Stimulated activated naive CD8-positive, alpha-beta T cell treated with anti-CD3 and anti-CD28 coated beads, Interleukin-15, amount 100 ng/mL, for 72 hours (primary cell): ENCODE results near the gene TRABD2B.

Source experiments
- ATAC-seq: fragments of 150-1000 bp; cut with Tn5 transposase; 2 replicates; pipeline ENCODE4 v1.10.0; 2021; ENCODE audit warnings: mild to moderate bottlenecking, moderate library complexity
- DNase-seq, 2 donors: peaks; one replicate each; pipeline ENCODE4 v3.0.0; 2021 to 2022
- H3K27ac Mint-ChIP-seq, 2 donors: one replicate each; pipeline ENCODE4 v1.8.0; 2022; ENCODE audit warnings: mild to moderate bottlenecking in 2 of 2, mixed read lengths in 2 of 2, moderate library complexity in 2 of 2
- H3K27me3 Mint-ChIP-seq: one replicate; pipeline ENCODE4 v1.8.0; 2022; ENCODE audit warnings: mixed read lengths
- H3K4me1 Mint-ChIP-seq: one replicate; pipeline ENCODE4 v1.8.0; 2022; ENCODE audit warnings: mild to moderate bottlenecking, mixed read lengths
- H3K4me3 Mint-ChIP-seq, 2 donors: one replicate each; pipeline ENCODE4 v1.8.0; 2022; ENCODE audit warnings: mild to moderate bottlenecking in 2 of 2, mixed read lengths in 2 of 2, moderate library complexity in 1 of 2
- H3K9me3 Mint-ChIP-seq, 2 donors: one replicate each; pipeline ENCODE4 v1.8.0; 2022; ENCODE audit warnings: mixed read lengths in 2 of 2

Gene TRABD2B

DNA sequence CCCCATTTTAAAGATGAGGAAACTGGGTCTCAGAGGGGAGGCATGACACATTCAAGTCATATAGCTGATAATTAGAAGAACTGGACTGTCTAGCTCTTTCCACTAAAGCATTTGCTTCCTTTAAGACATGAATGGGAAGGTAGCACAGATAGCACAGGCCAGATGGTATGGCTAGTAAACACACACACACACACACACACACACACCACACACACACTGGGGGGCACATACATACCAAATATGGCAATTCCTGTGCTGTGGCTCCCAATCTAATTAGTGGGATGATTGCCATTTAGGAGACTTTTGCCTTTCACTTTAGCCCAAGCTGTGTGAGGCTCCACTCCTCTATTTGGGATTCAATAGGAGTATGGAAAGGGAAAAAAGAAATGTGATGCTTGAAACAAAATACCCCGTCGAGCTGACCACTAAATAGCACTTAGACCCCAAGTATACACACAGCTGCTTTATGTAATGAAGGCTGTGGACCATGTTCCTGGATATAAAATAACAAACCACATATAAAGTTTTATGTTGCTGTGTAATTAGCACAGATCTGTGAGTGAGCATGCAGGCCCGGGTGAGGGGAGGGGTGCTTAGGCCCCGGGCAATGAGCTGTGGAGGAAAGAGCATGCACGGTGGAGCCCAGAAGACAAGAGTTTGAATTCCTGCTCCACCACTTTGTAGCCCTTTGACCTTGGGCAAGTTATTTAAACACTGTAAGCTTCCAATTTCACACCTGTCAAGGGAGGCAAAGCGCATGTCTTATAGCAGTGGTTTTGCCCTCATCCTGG, 6.8 kb upstream of the TRABD2B start:
- DNase-seq (no peak), ATAC-seq (no peak)
- Mint-ChIP-seq H3K9me3 (no peaks in the 10 kb centered on the region), H3K4me3 (no peak overlapping the region), H3K27me3 (peaks cover 11% of the 10 kb centered on the region), H3K27ac (no peak overlapping the region), H3K4me1 (no peaks in the 10 kb centered on the region)

DNA sequence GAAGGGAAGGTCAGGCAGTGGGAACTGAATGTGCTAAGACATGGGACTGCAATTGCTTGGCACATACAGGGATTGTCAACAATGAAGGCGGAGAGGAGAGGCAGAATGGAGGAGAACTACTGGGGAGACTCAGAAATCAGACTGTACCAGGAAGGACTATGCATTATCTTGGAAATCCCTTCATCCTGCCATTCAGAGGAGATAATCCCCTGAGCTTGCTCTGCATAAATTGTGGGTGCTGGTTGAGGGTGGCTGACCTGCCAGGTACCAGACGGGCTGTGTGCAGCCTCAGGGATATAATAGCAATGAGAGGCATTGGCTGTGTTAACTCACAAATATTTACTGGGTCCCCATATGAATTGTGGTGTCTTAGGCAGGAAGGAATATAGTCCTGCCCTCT, 5.0 kb upstream of the TRABD2B start:
- no peaks in the 10 kb centered on the region for H3K9me3 Mint-ChIP-seq
- peaks cover 27% of the 10 kb centered on the region for H3K27me3 Mint-ChIP-seq
- DNase-seq = no peak
- ATAC-seq = no peak
- H3K27ac Mint-ChIP-seq = no peak overlapping the region
- H3K4me1 Mint-ChIP-seq = peaks cover 6% of the 10 kb centered on the region
- H3K4me3 Mint-ChIP-seq = no peak overlapping the region

DNA sequence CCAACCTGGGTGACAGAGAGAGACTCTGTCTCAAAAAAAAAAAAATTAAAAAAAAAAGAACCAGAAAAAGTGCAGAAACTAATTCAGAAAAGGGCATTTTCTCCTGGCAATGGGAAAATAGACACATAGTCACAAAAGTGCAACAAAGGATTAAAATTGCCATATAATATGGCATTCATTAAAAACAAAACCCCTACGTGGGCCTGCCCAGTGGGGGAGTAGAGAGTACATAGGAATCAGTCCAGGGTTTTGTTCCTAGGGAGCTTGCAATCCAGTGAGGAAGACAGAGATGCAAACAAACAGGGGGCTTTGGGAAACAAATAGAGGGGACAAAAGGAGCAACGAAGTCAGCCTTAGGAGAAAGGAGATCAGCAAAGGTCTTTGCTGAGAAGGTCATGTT, 4.5 kb upstream of the TRABD2B start:
- Mint-ChIP-seq H3K27me3 (peaks cover 28% of the 10 kb centered on the region), H3K4me1 (peaks cover 6% of the 10 kb centered on the region), H3K9me3 (no peaks in the 10 kb centered on the region), H3K27ac (no peak overlapping the region), H3K4me3 (no peak overlapping the region)
- DNase-seq (no peak), ATAC-seq (no peak)

DNA sequence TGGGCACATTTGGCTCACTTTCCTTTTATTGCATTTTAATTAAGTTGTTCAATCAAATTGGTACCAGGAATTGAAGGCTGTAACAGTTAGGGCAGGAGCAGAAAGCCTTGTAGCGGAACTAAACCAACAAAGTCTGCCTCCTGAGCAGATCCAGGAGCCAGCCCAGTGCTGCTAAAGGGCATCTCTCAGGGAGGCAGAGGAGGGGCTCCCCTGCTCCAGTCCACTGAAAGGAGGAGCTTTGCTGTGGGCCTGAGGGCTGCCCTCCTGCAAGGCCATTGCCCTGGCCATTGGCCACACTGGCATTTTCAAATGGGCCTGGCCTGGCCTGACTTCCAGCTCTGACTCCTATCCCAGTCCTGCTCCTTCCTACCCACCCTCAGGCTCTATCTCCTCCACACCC, 3.7 kb upstream of the TRABD2B start:
- ATAC-seq = no peak
- Mint-ChIP-seq H3K9me3 (no peaks in the 10 kb centered on the region), H3K4me1 (peaks cover 12% of the 10 kb centered on the region), H3K27ac (no peak overlapping the region), H3K27me3 (peaks cover 36% of the 10 kb centered on the region), H3K4me3 (no peak overlapping the region)
- DNase-seq = no peak

DNA sequence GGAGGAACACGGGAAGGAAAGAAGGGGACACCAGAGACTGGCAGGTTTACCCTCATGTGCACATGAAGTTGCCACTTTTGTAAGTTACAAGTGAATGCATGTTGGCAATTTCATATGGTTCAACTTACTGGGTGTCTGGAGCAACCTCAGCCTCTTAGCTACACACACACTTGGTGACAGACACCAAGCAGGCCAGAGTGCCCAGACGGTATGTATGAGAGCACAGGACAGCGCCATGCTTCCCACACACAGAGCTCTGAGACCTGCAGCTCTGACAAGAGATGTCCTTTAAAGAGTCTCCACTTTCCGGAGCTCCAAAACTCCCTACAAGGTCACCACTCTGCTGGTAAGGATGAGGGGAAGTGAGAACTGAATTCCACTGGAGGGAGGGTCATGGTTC, 1.9 kb upstream of the TRABD2B start:
- Mint-ChIP-seq H3K9me3 (no peaks in the 10 kb centered on the region), H3K27me3 (peaks cover 54% of the 10 kb centered on the region), H3K4me1 (peaks cover 15% of the 10 kb centered on the region), H3K27ac (no peak overlapping the region), H3K4me3 (no peak overlapping the region)
- ATAC-seq (no peak), DNase-seq (no peak)

DNA sequence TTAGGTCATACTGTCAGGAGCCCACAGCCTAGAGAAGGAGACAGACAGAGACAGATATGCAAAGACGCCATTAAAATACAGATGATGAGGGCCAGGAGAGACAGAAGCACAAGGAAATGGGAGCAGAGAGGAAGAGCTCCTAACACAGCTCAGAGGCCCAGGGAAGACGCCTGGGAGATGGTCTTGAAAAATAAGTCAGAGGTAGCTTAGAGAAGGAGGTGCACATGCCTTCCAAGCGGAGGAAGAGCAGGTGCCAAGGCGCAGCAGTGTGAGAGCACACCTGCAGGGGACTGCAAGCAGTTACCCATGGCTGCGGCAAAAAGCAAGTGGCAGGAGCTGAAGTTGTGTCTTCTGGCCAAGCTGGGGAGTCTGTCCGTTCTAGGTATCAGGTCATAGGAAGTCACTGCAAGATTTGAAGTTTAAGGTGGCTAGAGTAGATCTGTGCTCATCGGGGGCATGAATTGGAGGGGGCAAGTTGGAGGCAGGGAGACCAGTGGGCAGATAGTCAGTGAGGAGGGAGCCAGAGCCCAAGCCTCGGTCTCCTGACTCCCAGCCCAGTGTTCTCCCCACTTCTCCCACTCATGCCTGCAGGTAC, 1.3 kb upstream of the TRABD2B start:
- Mint-ChIP-seq H3K27ac (peak overlapping the region in 1 of 2 donors; percentile 92), H3K4me3 (no peak overlapping the region), H3K4me1 (peaks cover 15% of the 10 kb centered on the region), H3K27me3 (peaks cover 60% of the 10 kb centered on the region), H3K9me3 (no peaks in the 10 kb centered on the region)
- ATAC-seq (no peak), DNase-seq (no peak)

DNA sequence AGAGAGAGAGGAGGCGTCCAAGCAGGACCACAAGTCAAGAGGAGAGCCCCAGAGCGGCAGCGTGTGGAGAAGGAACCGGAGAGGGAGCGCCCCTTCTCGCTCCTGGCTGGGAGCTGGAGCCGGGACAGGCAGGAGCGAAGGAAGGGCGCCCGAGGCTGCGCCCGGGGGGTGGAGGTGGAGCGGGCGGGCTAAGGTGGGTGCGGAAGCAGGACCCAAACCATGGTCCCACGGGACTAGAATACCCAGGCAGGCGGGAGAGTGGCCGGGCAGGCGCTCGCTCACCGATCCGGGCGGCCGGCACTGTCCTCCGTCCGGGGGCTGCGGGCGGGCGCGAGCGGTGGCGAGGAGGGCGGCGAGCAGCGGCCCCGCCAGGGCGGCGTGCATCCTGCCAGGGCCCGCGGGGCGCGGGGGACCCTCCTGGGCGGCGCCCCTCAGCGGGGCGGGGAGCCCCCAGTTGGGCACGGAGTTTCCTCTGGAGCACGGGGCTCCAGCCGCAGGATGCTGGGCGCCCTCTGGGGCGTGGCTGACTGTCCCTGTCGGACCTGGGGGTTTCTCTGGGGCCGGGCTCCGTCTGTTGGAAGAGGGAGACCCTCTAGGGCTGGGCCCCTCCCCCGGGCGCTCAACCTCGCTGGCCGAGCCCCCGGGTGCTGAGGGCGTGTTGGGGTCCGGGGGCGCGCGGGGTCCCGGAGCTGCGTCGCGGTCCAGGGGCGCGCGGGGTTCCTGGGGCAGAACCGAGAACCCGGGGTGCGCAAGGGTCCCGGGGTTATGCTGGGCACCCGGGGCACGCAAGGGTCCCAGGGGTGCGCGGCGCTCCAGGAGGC, 569 bp downstream of the TRABD2B start:
- peak overlapping the region; percentile 72 to 75 for H3K4me3 Mint-ChIP-seq
- DNase-seq = no peak

DNA sequence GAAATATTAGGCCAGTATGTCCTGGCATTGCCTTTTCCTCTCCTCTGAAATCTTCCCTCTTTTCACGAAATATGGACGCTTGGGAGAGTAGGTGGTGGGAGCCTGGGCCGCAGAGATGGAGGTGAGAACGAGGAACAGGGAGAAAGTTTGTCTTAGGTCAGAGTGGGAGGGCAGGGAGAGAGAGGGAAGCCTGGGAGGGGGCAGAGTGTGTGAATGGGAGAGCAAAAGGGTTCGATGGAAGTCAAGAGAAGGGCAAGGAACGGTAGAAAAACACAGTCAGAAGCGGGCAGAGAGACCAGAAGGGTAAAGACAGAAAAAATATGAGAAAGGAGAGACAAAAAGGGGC, 1.2 kb downstream of the TRABD2B start:
- ATAC-seq = no peak
- Mint-ChIP-seq H3K4me1 (peaks cover 15% of the 10 kb centered on the region), H3K27ac (no peak overlapping the region), H3K4me3 (peak overlapping the region; percentile 72 to 75), H3K27me3 (peaks cover 81% of the 10 kb centered on the region), H3K9me3 (no peaks in the 10 kb centered on the region)
- DNase-seq = no peak

More for the DNA sequence above, 569 bp downstream of the TRABD2B start:
- peaks cover 76% of the 10 kb centered on the region for H3K27me3 Mint-ChIP-seq
- H3K27ac Mint-ChIP-seq = no peak overlapping the region
- H3K9me3 Mint-ChIP-seq = no peaks in the 10 kb centered on the region
- ATAC-seq = peak; percentile 55
- peaks cover 15% of the 10 kb centered on the region for H3K4me1 Mint-ChIP-seq

DNA sequence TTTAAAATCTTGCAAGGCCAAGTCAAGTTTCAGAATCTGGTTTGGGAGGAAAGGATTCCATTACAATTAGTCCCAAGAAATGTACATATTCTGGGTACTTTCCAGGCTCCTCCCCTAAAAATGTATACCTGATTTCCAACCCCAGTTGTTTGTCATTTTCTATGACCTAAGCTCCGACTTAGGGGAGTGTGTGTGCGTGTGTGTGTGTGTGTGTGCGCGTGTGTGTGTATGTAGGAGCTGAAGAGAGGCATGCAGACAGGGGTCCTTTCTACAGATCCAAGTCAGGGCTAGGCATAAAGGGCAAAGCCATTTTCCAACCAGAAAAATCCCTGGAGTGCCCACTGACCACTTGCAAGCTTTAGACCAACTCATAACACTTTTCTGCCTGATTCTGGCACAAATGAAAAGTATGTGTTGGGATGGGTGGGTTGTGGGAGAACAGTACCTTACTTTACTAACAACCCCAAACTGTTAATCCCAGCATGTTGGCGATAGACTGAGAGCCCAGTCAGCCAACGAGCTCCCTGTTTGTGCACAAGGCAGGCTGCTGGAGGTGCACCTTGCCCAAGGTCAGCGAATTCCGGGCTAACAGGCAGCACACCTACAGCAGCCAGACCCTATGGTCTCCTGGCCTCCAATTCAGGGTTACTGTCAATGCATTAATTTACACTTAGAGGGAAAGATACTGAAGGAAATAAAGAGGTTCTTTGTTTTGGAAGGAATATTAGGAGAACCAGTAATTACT, 1.7 kb downstream of the TRABD2B start:
- no peak for ATAC-seq
- no peaks in the 10 kb centered on the region for H3K9me3 Mint-ChIP-seq
- H3K4me3 Mint-ChIP-seq = peak overlapping the region; percentile 72 to 75
- H3K4me1 Mint-ChIP-seq = peaks cover 15% of the 10 kb centered on the region
- H3K27ac Mint-ChIP-seq = peak overlapping the region in 1 of 2 donors; percentile 48
- no peak for DNase-seq
- peaks cover 86% of the 10 kb centered on the region for H3K27me3 Mint-ChIP-seq

DNA sequence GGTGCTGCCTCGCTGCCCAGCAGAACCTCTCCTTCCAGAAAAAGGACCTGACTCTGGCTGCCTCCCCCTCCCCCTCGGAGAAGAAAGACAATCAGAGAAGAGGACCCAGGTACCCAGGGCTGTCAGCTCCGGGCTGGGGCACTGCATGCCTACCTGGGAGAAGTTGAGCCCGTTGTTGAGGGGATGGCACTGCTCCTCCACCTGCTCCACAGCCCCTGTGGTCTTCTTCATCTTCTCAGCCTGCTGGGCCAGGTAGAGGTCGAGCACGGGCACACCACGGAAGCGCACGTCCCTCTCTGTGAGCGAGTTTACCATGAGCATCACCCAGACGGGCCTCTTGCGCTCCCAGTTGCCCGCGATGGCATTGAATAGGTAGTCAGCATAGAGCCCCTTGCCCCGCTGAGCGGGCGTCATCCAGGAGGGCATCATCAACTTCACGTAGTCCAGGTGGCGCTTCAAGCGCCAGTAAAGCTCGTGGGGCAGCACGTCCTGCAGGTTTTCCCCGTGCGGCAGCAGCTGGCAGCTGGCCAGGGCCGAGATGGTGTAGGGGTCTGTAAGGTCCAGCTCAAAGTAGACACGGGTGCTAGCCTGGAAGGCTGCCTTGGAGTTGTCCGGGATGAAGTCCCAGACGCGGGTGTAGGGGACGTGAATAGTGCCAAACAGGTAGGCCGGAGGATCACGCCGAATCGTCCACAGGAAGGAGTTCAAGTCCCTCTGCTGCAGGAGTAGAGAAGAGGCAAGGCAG, 3.1 kb downstream of the TRABD2B start:
- DNase-seq = no peak
- no peak for ATAC-seq
- no peak overlapping the region for H3K4me3 Mint-ChIP-seq
- H3K4me1 Mint-ChIP-seq = peaks cover 15% of the 10 kb centered on the region
- H3K27me3 Mint-ChIP-seq = peaks cover 83% of the 10 kb centered on the region
- no peak overlapping the region for H3K27ac Mint-ChIP-seq
- H3K9me3 Mint-ChIP-seq = no peaks in the 10 kb centered on the region

DNA sequence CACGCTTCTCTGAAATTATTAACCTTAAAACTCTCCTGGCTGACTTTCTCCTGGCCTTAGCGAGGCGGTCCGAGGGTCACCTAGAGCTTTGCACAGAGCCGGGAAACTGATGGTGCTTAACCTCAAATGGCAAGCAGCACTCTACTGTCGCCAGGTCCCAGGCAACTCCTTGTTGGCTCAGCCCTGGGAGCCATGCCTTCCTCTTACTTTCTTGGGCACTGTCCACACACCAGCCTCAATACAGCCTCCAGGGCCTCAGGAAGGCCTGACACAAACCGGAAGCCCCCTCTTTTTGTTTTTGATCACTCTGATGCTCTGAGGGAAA, 3.8 kb downstream of the TRABD2B start:
- ATAC-seq (no peak), DNase-seq (no peak)
- Mint-ChIP-seq H3K4me3 (no peak overlapping the region), H3K9me3 (no peaks in the 10 kb centered on the region), H3K27me3 (peaks cover 80% of the 10 kb centered on the region), H3K27ac (no peak overlapping the region), H3K4me1 (peaks cover 15% of the 10 kb centered on the region)

DNA sequence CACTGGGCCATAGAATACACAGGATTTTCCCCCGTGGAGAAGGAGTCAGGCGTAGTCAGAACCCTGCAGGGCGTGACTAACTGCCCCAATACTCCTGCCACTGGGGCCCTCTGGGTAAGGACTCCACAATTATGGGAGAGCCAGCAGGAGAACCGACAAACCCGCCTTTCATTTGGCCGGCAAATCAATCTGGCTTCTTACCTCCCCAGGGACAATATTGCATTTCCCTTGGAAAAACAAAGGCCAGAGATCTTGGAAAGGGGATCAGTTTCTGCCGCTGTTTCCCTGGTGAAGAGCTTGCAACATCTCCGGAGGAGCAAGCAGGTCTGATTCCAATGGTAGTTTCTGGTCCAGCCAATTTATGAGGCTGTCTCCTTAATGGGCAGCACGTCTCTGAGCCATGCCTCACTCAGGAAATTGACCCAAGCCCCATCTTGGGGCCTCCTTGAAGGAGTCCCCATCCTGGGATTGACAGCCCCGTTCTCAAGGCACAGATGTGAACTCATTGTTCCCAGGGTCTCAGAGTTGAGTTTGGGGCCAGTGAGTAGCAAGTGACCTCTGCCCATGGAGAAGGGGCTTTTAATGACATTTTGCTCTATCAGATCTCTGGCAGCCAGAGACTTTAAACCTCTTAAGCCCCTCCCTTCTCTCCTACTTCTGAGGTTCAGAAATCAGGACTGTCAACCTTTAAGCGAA, 4.3 kb downstream of the TRABD2B start:
- no peak for DNase-seq
- ATAC-seq = no peak
- H3K27me3 Mint-ChIP-seq = peaks cover 80% of the 10 kb centered on the region
- H3K27ac Mint-ChIP-seq = no peak overlapping the region
- H3K9me3 Mint-ChIP-seq = no peaks in the 10 kb centered on the region
- H3K4me1 Mint-ChIP-seq = peaks cover 14% of the 10 kb centered on the region
- H3K4me3 Mint-ChIP-seq = no peak overlapping the region

DNA sequence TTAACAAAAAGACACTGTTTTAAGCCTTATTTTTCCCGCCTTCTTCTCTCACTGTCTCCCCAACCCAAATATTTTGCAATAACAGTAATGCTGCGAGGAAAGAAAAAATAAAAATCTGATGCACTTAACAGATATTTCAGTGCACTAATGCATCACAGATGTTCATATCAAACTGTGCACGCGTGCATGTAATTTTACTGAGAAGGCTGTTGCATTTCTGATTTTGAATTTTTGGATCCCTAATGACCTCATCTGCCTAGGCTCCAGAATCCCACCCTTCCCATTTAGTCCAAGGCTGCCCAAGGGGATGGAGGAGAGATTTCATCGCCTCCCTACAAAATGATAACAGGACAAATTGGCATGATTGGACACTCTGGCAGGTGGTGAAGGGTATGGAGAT, 5.5 kb downstream of the TRABD2B start:
- Mint-ChIP-seq H3K27ac (no peak overlapping the region), H3K9me3 (no peaks in the 10 kb centered on the region), H3K27me3 (peaks cover 83% of the 10 kb centered on the region), H3K4me1 (peaks cover 9% of the 10 kb centered on the region), H3K4me3 (no peak overlapping the region)
- no peak for ATAC-seq
- DNase-seq = no peak

DNA sequence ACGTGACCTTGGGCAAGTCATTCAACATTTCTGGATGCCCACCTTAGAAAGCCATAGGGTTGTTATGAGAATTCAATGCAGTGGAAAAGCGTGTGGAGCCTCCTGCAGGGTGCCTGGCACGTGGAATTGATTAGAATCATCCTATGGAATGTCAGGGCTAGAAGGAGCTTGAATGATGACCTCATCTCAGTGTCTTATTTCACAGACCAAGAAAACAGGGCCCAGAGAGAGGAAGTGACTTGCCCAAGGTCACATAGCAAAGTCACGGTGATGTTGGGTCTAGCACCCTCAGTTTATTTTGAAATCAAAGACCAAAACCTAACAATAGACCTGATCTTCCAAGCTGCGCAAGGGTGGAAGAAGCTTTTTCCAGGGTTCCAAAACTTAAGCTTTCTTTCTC, 6.0 kb downstream of the TRABD2B start:
- Mint-ChIP-seq H3K9me3 (no peaks in the 10 kb centered on the region), H3K27ac (no peak overlapping the region), H3K27me3 (peaks cover 83% of the 10 kb centered on the region), H3K4me1 (peaks cover 6% of the 10 kb centered on the region), H3K4me3 (no peak overlapping the region)
- no peak for DNase-seq
- ATAC-seq = no peak

DNA sequence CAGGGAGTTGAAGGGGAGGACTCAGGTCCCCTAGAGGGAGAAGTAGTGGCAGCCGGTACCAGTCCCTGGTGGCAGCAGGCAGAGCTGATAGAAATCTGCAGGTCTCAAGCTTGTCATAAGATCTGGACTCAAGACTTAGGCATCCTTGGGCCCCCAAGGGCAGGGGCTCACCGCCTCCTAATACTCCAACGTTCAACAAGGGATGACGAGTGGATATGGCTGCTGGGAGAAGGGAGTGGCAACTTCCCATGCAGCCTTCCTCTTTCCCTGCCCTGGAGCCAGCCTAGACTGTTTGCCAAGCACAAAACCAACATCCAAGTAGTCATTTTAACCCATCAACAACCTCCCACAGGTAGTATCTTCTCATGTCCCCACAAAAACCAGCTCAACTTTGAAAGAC, 6.9 kb downstream of the TRABD2B start:
- peaks cover 83% of the 10 kb centered on the region for H3K27me3 Mint-ChIP-seq

More for the DNA sequence above, 6.9 kb downstream of the TRABD2B start:
- no peaks in the 10 kb centered on the region for H3K9me3 Mint-ChIP-seq
- no peak for DNase-seq
- no peak overlapping the region for H3K4me3 Mint-ChIP-seq
- H3K27ac Mint-ChIP-seq = no peak overlapping the region
- ATAC-seq = no peak
- no peaks in the 10 kb centered on the region for H3K4me1 Mint-ChIP-seq
